HG03196 (cell line): ENCODE results near the gene SPEF2.
"Not testable (repeated sequence)": the region's sequence is repeated elsewhere in the genome, so short reads cannot be mapped to it uniquely, and the experiment has no call there.

Source experiments
- ATAC-seq: cut with Tn5 transposase; IDR thresholded peaks from one replicate; pipeline ENCODE4 v1.9.1; 2021; ENCODE audit not compliant: unreplicated experiment

The SPEF2 gene

GRCh38 chr5:35651002-35651756, 33.5 kb downstream of the SPEF2 start:
- ATAC-seq, result no peak

GRCh38 chr5:35656721-35657120, 39.1 kb downstream of the SPEF2 start:
- ATAC-seq, result no peak

GRCh38 chr5:35657877-35658276, 40.2 kb downstream of the SPEF2 start:
- no peak for ATAC-seq

GRCh38 chr5:35659556-35659955, 41.9 kb downstream of the SPEF2 start:
- no peak for ATAC-seq

GRCh38 chr5:35660451-35660850, 42.8 kb downstream of the SPEF2 start:
- ATAC-seq, result no peak

GRCh38 chr5:35664584-35664983, 46.9 kb downstream of the SPEF2 start:
- ATAC-seq, result no peak

- ATAC-seq, result no peak
Measured at GRCh38 chr5:35665096-35665495, 47.4 kb downstream of the SPEF2 start.

GRCh38 chr5:35668319-35668718, 50.7 kb downstream of the SPEF2 start:
- ATAC-seq, result no peak

GRCh38 chr5:35668794-35669193, 51.1 kb downstream of the SPEF2 start:
- ATAC-seq, result no peak

GRCh38 chr5:35671541-35672295, 54.1 kb downstream of the SPEF2 start:
- no peak for ATAC-seq

GRCh38 chr5:35672296-35672655, 54.6 kb downstream of the SPEF2 start:
- ATAC-seq, result not testable (repeated sequence)

GRCh38 chr5:35672995-35673394, 55.3 kb downstream of the SPEF2 start:
- ATAC-seq, result no peak

GRCh38 chr5:35674049-35674448, 56.4 kb downstream of the SPEF2 start:
- no peak for ATAC-seq

GRCh38 chr5:35675392-35675791, 57.7 kb downstream of the SPEF2 start:
- ATAC-seq, result no peak

- ATAC-seq, result no peak
Measured at GRCh38 chr5:35677878-35678277, 60.2 kb downstream of the SPEF2 start.

- no peak for ATAC-seq
Measured at GRCh38 chr5:35678661-35679060, 61.0 kb downstream of the SPEF2 start.

- ATAC-seq, result no peak
Measured at GRCh38 chr5:35679357-35679756, 61.7 kb downstream of the SPEF2 start.

- ATAC-seq, result no peak
Measured at GRCh38 chr5:35681911-35682310, 64.2 kb downstream of the SPEF2 start.

- ATAC-seq, result no peak
Measured at GRCh38 chr5:35683466-35683865, 65.8 kb downstream of the SPEF2 start.

GRCh38 chr5:35685161-35685560, 67.5 kb downstream of the SPEF2 start:
- no peak for ATAC-seq

- ATAC-seq, result no peak
Measured at GRCh38 chr5:35687961-35688360, 70.3 kb downstream of the SPEF2 start.

- no peak for ATAC-seq
Measured at GRCh38 chr5:35694481-35694880, 76.8 kb downstream of the SPEF2 start.
